ENCODE data around the gene CCNF. TPM values are rescaled to one million over a fixed set of nuclear protein-coding genes. Genes with fewer than 3 reads are reported as not detected.

The CCNF gene
- total RNA-seq, 1 experiment from 2014 or later, result 52.4 TPM

- H3K27me3 ChIP-seq (replicated peaks; ENCODE audit: control insufficient read depth, insufficient read depth, low read length), result no peaks in the 10 kb centered on the region
- no peaks in the 10 kb centered on the region for H3K27me3 Mint-ChIP-seq (ENCODE audit: insufficient read depth, unreplicated experiment)
- no TSS peak for BruUV-seq (replicated peaks)
- no peak for DNase-seq
- ChIA-PET POLR2A (interaction anchor here (0.9 to 1.4 kb wide), 3 partner anchors 9 to 14 kb away, joined by 4 to 8 read pairs (median 4); partner anchors contain the start of genes NTN3 and TBC1D24), CTCF (interaction anchor here (1.0 to 1.4 kb wide), 3 partner anchors 8 to 208 kb away, joined by 3 to 6 read pairs (median 3); no protein-coding TSS in a partner anchor)
- H3K4me1 Mint-ChIP-seq (ENCODE audit: low read depth, unreplicated experiment), result peaks cover 9% of the 10 kb centered on the region
- intact Hi-C loops (cut with micrococcal nuclease; ENCODE audit: unreplicated experiment), result no loop called here
- peak overlapping the region; percentile 95 for H3K27ac Mint-ChIP-seq (ENCODE audit: unreplicated experiment)
- peak overlapping the region; percentile 95 for H3K4me3 Mint-ChIP-seq (ENCODE audit: unreplicated experiment)
- no peak for TF ChIP-seq CTCF (IDR thresholded peaks at IDR 0.05; ENCODE audit: insufficient read depth in 1 of 2, low read depth in 1 of 2, low read length in 1 of 2, severe bottlenecking in 1 of 2, unreplicated experiment in 1 of 2)
- peak overlapping the region; percentile 44 for H3K4me3 ChIP-seq (ENCODE audit: low read depth, low read length)
- no peaks in the 10 kb centered on the region for H3K9me3 Mint-ChIP-seq (ENCODE audit: unreplicated experiment)
- peaks cover 70% of the 10 kb centered on the region for H3K36me3 Mint-ChIP-seq (ENCODE audit: insufficient read depth, unreplicated experiment)
- no peaks in the 10 kb centered on the region; the same call in 1 of the 2 replicates for H3K36me3 ChIP-seq (ENCODE audit: control insufficient read depth, insufficient read depth, low read length)
- peaks cover 12% of the 10 kb centered on the region for H3K4me1 ChIP-seq
- H3K9me3 ChIP-seq, result no peaks in the 10 kb centered on the region
These were observed 31.1 kb downstream of the CCNF start for GRCh38 chr16:2460391-2460713.

- no peak for DNase-seq
- peaks cover 66% of the 10 kb centered on the region for H3K36me3 Mint-ChIP-seq (ENCODE audit: insufficient read depth, unreplicated experiment)
- no peaks in the 10 kb centered on the region for H3K9me3 ChIP-seq
- intact Hi-C loops (cut with micrococcal nuclease; ENCODE audit: unreplicated experiment), result no loop called here
- H3K27ac Mint-ChIP-seq (ENCODE audit: unreplicated experiment), result no peak overlapping the region
- H3K36me3 ChIP-seq (ENCODE audit: control insufficient read depth, insufficient read depth, low read length), result no peaks in the 10 kb centered on the region
- no peak for TF ChIP-seq CTCF (IDR thresholded peaks at IDR 0.05; ENCODE audit: insufficient read depth in 1 of 2, low read depth in 1 of 2, low read length in 1 of 2, severe bottlenecking in 1 of 2, unreplicated experiment in 1 of 2)
- no peaks in the 10 kb centered on the region for H3K27me3 ChIP-seq (replicated peaks; ENCODE audit: control insufficient read depth, insufficient read depth, low read length)
- BruUV-seq (replicated peaks), result no TSS peak
- H3K4me1 Mint-ChIP-seq (ENCODE audit: low read depth, unreplicated experiment), result peaks cover 9% of the 10 kb centered on the region
- CTCF ChIA-PET, result no interaction called here
- H3K9me3 Mint-ChIP-seq (ENCODE audit: unreplicated experiment), result no peaks in the 10 kb centered on the region
- H3K4me1 ChIP-seq, result peaks cover 12% of the 10 kb centered on the region
- peak overlapping the region; percentile 95 for H3K4me3 Mint-ChIP-seq (ENCODE audit: unreplicated experiment)
- POLR2A ChIA-PET, result no interaction called here
- no peaks in the 10 kb centered on the region for H3K27me3 Mint-ChIP-seq (ENCODE audit: insufficient read depth, unreplicated experiment)
- peak overlapping the region; percentile 44 for H3K4me3 ChIP-seq (ENCODE audit: low read depth, low read length)
These were observed 31.7 kb downstream of the CCNF start for GRCh38 chr16:2460916-2461315.

- CTCF ChIA-PET, result interaction anchor here (0.5 to 1.0 kb wide), 3 partner anchors 13 to 397 kb away, joined by 3 to 8 read pairs (median 3); partner anchors contain the start of gene TBC1D24
- POLR2A ChIA-PET, result no interaction called here
- H3K27ac Mint-ChIP-seq (ENCODE audit: unreplicated experiment), result peak overlapping the region; percentile 35
- peaks cover 53% of the 10 kb centered on the region for H3K36me3 Mint-ChIP-seq (ENCODE audit: insufficient read depth, unreplicated experiment)
- Histone ChIP-seq H3K9me3 (no peaks in the 10 kb centered on the region), H3K36me3 (ENCODE audit: control insufficient read depth, insufficient read depth, low read length) (no peaks in the 10 kb centered on the region), H3K4me3 (ENCODE audit: low read depth, low read length) (no peak overlapping the region), H3K4me1 (peaks cover 12% of the 10 kb centered on the region), H3K27me3 (replicated peaks; ENCODE audit: control insufficient read depth, insufficient read depth, low read length) (no peaks in the 10 kb centered on the region)
- TF ChIP-seq CTCF (IDR thresholded peaks at IDR 0.05; ENCODE audit: insufficient read depth in 1 of 2, low read depth in 1 of 2, low read length in 1 of 2, severe bottlenecking in 1 of 2, unreplicated experiment in 1 of 2), result no peak
- H3K9me3 Mint-ChIP-seq (ENCODE audit: unreplicated experiment), result no peaks in the 10 kb centered on the region
- H3K4me1 Mint-ChIP-seq (ENCODE audit: low read depth, unreplicated experiment), result peaks cover 9% of the 10 kb centered on the region
- intact Hi-C loops (cut with micrococcal nuclease; ENCODE audit: unreplicated experiment), result no loop called here
- no TSS peak for BruUV-seq (replicated peaks)
- no peak for DNase-seq
- no peak overlapping the region for H3K4me3 Mint-ChIP-seq (ENCODE audit: unreplicated experiment)
- H3K27me3 Mint-ChIP-seq (ENCODE audit: insufficient read depth, unreplicated experiment), result no peaks in the 10 kb centered on the region
These were observed 33.0 kb downstream of the CCNF start for GRCh38 chr16:2462031-2462866.
